Measurements from ENCODE around the gene CLCN1.
"Not testable (repeated sequence)": the region's sequence is repeated elsewhere in the genome, so short reads cannot be mapped to it uniquely, and the experiment has no call there.

Gene CLCN1

DNA sequence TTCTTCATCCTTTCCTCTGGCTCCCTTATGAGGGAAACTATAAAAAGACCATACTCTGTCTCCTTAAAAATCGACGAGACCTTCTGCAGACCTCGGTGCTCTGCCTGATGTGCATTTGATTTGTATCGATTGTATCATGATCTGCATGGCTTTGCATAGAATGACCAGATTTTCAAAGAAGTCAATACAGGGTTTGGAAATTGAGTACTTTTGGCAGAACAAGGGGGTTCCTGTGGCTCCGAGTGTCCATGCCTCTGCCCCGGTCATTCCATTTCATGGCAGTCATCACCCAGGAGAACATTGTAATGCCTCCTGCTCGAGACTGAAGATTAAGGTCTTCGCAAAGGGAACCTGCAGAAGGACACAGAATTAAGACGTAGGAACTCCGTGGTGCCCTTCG lies 27.1 kb upstream of the CLCN1 start:
- Histone ChIP-seq H3K4me2 (peak overlapping the region; percentile 94), H3K27me3 (ENCODE audit: insufficient read depth, low read depth) (no peaks in the 10 kb centered on the region), H3K27ac (peak overlapping the region; percentile 75), H3K4me3 (IDR thresholded peaks at IDR 0.05; ENCODE audit: insufficient read depth, low read depth, low read length) (peak overlapping the region; percentile 40), H3K9ac (peak overlapping the region; percentile 96), H3K36me3 (ENCODE audit: insufficient read depth) (peaks cover 13% of the 10 kb centered on the region; the same call in 1 of the 2 replicates), H3K79me2 (ENCODE audit: insufficient read depth, low read depth) (peaks cover 39% of the 10 kb centered on the region), H4K20me1 (ENCODE audit: insufficient read depth) (no peaks in the 10 kb centered on the region; the same call in 1 of the 2 replicates), H3K4me1 (ENCODE audit: low read depth, poor library complexity, severe bottlenecking) (peaks cover 27% of the 10 kb centered on the region), H2AFZ (ENCODE audit: low read depth) (peak overlapping the region; percentile 85)
- TF ChIP-seq, protein P1, sequence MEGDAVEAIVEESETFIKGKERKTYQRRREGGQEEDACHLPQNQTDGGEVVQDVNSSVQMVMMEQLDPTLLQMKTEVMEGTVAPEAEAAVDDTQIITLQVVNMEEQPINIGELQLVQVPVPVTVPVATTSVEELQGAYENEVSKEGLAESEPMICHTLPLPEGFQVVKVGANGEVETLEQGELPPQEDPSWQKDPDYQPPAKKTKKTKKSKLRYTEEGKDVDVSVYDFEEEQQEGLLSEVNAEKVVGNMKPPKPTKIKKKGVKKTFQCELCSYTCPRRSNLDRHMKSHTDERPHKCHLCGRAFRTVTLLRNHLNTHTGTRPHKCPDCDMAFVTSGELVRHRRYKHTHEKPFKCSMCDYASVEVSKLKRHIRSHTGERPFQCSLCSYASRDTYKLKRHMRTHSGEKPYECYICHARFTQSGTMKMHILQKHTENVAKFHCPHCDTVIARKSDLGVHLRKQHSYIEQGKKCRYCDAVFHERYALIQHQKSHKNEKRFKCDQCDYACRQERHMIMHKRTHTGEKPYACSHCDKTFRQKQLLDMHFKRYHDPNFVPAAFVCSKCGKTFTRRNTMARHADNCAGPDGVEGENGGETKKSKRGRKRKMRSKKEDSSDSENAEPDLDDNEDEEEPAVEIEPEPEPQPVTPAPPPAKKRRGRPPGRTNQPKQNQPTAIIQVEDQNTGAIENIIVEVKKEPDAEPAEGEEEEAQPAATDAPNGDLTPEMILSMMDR (conservative IDR thresholded peaks at IDR 0.05; ENCODE audit: low read depth, low read length) = no peak

DNA sequence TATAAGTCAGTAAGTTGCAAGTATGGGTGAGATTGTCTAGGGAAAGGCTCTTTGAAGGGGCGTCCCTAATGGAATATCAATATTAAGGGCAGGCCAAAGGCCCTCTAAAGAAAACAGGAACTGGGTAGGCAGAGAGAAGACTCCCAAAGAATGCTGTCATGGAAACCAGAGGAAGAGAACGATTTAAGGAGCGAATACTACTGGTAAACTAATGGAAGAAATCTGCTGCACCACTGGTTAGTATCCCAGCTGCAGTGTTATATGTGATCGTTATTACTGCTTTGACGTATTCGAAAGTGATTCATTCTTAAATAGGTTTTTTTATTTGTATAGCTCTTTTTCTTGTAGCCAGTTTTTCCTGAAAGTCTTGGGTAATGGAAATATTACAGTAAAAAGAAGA lies 26.5 kb upstream of the CLCN1 start:
- H3K36me3 ChIP-seq (ENCODE audit: insufficient read depth) = peaks cover 17% of the 10 kb centered on the region; the same call in 1 of the 2 replicates
- H3K9ac ChIP-seq = peak overlapping the region; percentile 96; the same call in 1 of the 2 replicates

DNA sequence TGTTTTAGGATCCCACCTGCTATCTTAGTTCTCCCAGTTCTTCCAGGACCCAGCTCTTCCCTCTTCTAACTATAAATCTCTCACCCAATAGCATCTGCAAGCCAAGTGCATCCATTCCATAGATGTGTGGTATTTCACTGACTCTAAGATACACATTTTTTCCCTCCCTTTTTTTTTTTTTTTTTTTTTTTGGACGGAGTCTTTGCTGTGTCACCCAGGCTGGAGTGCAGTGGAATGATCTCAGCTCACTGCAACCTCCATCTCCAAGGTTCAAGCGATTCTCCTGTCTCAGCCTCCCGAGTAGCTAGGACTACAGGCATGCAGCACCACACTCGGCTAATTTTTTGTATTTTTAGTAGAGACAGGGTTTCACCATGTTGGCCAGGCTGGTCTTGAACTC lies 26.0 kb upstream of the CLCN1 start:
- not testable (repeated sequence) for H4K20me1 ChIP-seq (ENCODE audit: insufficient read depth); H3K27me3 ChIP-seq (ENCODE audit: insufficient read depth, low read depth); H3K9ac ChIP-seq; H3K27ac ChIP-seq; H3K4me3 ChIP-seq (IDR thresholded peaks at IDR 0.05; ENCODE audit: insufficient read depth, low read depth, low read length); H2AFZ ChIP-seq (ENCODE audit: low read depth)
- peak overlapping the region; percentile 94 for H3K4me2 ChIP-seq
- H3K36me3 ChIP-seq (ENCODE audit: insufficient read depth) = peaks cover 17% of the 10 kb centered on the region; the same call in 1 of the 2 replicates
- H3K4me1 ChIP-seq (ENCODE audit: low read depth, poor library complexity, severe bottlenecking) = peaks cover 27% of the 10 kb centered on the region
- H3K79me2 ChIP-seq (ENCODE audit: insufficient read depth, low read depth) = peaks cover 39% of the 10 kb centered on the region

More for the DNA sequence above, 26.5 kb upstream of the CLCN1 start:
- Histone ChIP-seq H4K20me1 (ENCODE audit: insufficient read depth) (no peaks in the 10 kb centered on the region; the same call in 1 of the 2 replicates), H2AFZ (ENCODE audit: low read depth) (peak overlapping the region; percentile 85; the same call in 1 of the 2 replicates), H3K79me2 (ENCODE audit: insufficient read depth, low read depth) (peaks cover 39% of the 10 kb centered on the region), H3K27me3 (ENCODE audit: insufficient read depth, low read depth) (no peaks in the 10 kb centered on the region), H3K4me3 (IDR thresholded peaks at IDR 0.05; ENCODE audit: insufficient read depth, low read depth, low read length) (no peak overlapping the region), H3K27ac (no peak overlapping the region; the same call in 1 of the 2 replicates), H3K4me1 (ENCODE audit: low read depth, poor library complexity, severe bottlenecking) (peaks cover 27% of the 10 kb centered on the region), H3K4me2 (peak overlapping the region; percentile 94)
- TF ChIP-seq, protein P1 (conservative IDR thresholded peaks at IDR 0.05; ENCODE audit: low read depth, low read length) = no peak

DNA sequence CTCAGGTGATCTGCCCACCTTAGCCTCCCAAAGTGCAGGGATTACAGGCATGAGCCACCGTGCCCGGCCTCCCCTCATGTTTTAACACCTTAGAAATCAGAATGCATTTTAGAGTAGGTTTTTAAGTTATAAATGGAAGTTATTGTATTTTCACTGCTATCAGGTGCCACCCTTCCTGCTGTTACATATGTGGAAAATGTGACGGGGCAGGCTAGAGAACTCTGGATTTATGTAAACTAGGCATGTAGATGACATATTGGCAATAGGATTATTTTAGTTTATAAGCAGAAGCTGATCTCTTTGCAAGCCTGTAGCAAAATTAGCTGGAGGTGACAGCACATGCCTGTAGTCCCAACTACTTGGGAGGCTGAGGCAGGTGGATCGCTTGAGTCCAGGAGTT lies 25.6 kb upstream of the CLCN1 start:
- Histone ChIP-seq H3K27me3 (ENCODE audit: insufficient read depth, low read depth) (no peaks in the 10 kb centered on the region), H3K79me2 (ENCODE audit: insufficient read depth, low read depth) (peaks cover 39% of the 10 kb centered on the region), H3K4me3 (IDR thresholded peaks at IDR 0.05; ENCODE audit: insufficient read depth, low read depth, low read length) (no peak overlapping the region), H2AFZ (ENCODE audit: low read depth) (no peak overlapping the region), H3K27ac (no peak overlapping the region), H3K9ac (no peak overlapping the region), H3K4me2 (peak overlapping the region; percentile 94; the same call in 1 of the 2 replicates), H3K36me3 (ENCODE audit: insufficient read depth) (peaks cover 22% of the 10 kb centered on the region), H4K20me1 (ENCODE audit: insufficient read depth) (no peaks in the 10 kb centered on the region; the same call in 1 of the 2 replicates), H3K4me1 (ENCODE audit: low read depth, poor library complexity, severe bottlenecking) (peaks cover 27% of the 10 kb centered on the region)
- TF ChIP-seq, protein P1 (conservative IDR thresholded peaks at IDR 0.05; ENCODE audit: low read depth, low read length) = no peak

DNA sequence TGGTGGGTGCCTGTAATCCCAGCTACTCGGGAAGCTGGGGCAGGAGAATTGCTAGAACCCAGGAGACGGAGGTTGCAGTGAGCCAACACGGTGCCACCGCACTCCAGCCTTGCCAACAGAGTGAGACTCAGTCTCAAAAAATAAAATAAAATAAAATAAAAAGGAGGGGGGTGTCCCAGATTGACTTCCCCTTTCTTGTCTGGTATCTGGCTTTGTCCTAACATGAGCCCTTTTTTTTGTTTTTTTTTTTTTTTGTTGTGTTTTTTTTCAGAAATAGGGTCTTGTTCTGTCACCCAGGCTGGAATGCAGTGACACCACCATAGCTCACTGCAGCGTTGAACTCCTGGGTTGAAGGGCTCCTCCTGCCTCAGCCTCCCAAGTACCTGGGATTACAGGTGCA lies 23.0 kb upstream of the CLCN1 start:
- H3K27me3 ChIP-seq (ENCODE audit: insufficient read depth, low read depth) = no peaks in the 10 kb centered on the region
- no peaks in the 10 kb centered on the region for H4K20me1 ChIP-seq (ENCODE audit: insufficient read depth)
- no peak overlapping the region for H3K4me2 ChIP-seq
- H3K4me3 ChIP-seq (IDR thresholded peaks at IDR 0.05; ENCODE audit: insufficient read depth, low read depth, low read length) = no peak overlapping the region
- TF ChIP-seq, protein P1 (conservative IDR thresholded peaks at IDR 0.05; ENCODE audit: low read depth, low read length) = no peak
- no peak overlapping the region for H3K9ac ChIP-seq
- H3K27ac ChIP-seq = no peak overlapping the region
- H3K4me1 ChIP-seq (ENCODE audit: low read depth, poor library complexity, severe bottlenecking) = peaks cover 20% of the 10 kb centered on the region
- peaks cover 39% of the 10 kb centered on the region for H3K79me2 ChIP-seq (ENCODE audit: insufficient read depth, low read depth)
- H3K36me3 ChIP-seq (ENCODE audit: insufficient read depth) = peaks cover 32% of the 10 kb centered on the region
- no peak overlapping the region for H2AFZ ChIP-seq (ENCODE audit: low read depth)
